ENCODE results near the gene USF2.

Gene USF2

GRCh38 chr19:35327642-35328041 is 58.9 kb downstream of the USF2 start:
- DNase-seq: no peak

GRCh38 chr19:35328851-35329285 is 60.1 kb downstream of the USF2 start, which contains the start of gene CD22:
CD22 (plus strand) TSS chr19:35329187; CDS start chr19:35332041, 2,854 bp downstream.
- no peak for DNase-seq

DNA sequence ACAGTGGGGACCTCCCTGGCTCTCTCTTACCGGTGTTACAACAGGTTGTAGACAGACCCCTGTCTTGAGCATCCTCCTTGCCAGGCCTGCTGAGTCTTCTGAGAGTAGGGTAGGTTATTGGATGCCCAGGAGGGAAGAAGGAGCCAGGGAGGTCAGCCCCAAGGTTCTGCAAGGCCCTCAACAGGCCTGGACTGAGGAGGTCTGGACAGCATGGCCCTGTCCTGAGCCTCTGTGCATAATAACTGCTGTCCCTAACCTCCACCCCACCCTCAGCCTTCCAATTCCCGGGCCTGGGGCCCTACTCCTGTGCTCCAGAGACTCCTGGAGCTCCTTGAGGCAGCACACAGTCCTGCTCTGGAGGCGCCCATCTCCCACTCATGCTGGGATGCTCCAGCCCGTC is 60.6 kb downstream of the USF2 start:
- DNase-seq: no peak
